ENCODE measurements around the gene MRPL51.

MRPL51 gene

DNA sequence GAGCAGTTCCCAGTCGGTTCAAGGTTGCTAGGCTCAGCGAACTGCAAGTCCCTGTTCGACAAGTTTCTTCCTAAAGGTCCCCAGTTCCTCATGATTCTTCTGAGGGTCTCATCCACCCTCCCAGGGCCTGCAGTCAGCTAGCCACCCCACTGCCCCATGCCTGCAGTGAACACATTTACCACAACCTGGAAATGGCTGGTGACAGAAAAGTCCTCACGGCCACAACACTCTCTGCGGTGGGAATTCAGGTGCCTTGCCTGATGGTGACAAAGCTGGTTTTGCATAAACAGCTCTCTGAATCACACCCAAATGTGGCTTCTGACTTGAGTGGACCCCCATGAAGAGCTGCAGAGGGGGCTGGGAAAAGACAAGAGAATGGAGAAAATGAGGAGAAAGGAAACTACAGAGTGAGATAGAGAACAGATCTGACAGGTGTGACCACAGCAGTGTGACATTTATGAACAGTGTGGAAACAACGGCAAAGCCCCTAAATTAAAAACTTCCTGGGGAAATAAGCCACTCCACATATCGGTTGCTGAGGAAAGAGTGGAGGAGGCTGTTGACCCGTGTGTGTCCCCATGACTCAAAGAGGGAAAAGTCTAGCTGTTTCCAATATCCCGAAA is 49.6 kb downstream of the MRPL51 start:
- H3K79me2 ChIP-seq (ENCODE audit: insufficient read depth, low read depth), result no peaks in the 10 kb centered on the region
- no peaks in the 10 kb centered on the region for H3K27me3 ChIP-seq (ENCODE audit: insufficient read depth, low read depth)
- no peak overlapping the region for H3K9ac ChIP-seq
- H3K36me3 ChIP-seq (ENCODE audit: insufficient read depth), result no peaks in the 10 kb centered on the region
- H3K4me3 ChIP-seq (IDR thresholded peaks at IDR 0.05; ENCODE audit: insufficient read depth, low read depth, low read length), result no peak overlapping the region
- peaks cover 58% of the 10 kb centered on the region for H3K4me1 ChIP-seq (ENCODE audit: low read depth, poor library complexity, severe bottlenecking)
- no peak overlapping the region for H2AFZ ChIP-seq (ENCODE audit: low read depth)
- TF ChIP-seq, protein P1, sequence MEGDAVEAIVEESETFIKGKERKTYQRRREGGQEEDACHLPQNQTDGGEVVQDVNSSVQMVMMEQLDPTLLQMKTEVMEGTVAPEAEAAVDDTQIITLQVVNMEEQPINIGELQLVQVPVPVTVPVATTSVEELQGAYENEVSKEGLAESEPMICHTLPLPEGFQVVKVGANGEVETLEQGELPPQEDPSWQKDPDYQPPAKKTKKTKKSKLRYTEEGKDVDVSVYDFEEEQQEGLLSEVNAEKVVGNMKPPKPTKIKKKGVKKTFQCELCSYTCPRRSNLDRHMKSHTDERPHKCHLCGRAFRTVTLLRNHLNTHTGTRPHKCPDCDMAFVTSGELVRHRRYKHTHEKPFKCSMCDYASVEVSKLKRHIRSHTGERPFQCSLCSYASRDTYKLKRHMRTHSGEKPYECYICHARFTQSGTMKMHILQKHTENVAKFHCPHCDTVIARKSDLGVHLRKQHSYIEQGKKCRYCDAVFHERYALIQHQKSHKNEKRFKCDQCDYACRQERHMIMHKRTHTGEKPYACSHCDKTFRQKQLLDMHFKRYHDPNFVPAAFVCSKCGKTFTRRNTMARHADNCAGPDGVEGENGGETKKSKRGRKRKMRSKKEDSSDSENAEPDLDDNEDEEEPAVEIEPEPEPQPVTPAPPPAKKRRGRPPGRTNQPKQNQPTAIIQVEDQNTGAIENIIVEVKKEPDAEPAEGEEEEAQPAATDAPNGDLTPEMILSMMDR (conservative IDR thresholded peaks at IDR 0.05; ENCODE audit: low read depth, low read length), result no peak
- no peak overlapping the region for H3K27ac ChIP-seq
- no peak overlapping the region for H3K4me2 ChIP-seq
- no peaks in the 10 kb centered on the region for H4K20me1 ChIP-seq (ENCODE audit: insufficient read depth)

DNA sequence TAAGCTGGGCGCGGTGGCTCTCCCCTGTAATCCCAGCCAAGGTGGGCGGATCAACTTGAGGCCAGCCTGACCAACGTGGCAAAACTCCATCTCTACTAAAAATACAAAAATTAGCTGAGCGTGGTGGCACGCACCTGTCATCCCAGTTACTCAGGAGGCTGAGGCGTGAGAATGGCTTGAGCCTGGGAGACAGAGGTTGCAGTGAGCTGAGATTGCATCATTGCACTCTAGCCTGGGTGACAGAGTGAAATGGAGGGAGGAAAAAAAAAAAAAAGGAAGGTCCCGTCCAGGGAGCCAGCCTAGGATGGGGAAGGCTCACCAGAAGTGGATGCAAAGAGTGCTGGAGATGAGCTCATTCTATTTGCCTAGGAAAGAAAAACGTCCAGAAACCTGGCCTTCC is 50.2 kb downstream of the MRPL51 start:
- no peak overlapping the region for H2AFZ ChIP-seq (ENCODE audit: low read depth)
- H4K20me1 ChIP-seq (ENCODE audit: insufficient read depth), result no peaks in the 10 kb centered on the region
- TF ChIP-seq, protein P1 (conservative IDR thresholded peaks at IDR 0.05; ENCODE audit: low read depth, low read length), result no peak
- no peaks in the 10 kb centered on the region for H3K79me2 ChIP-seq (ENCODE audit: insufficient read depth, low read depth)
- no peak overlapping the region for H3K9ac ChIP-seq
- H3K4me1 ChIP-seq (ENCODE audit: low read depth, poor library complexity, severe bottlenecking), result peaks cover 60% of the 10 kb centered on the region
- no peaks in the 10 kb centered on the region for H3K27me3 ChIP-seq (ENCODE audit: insufficient read depth, low read depth)
- H3K36me3 ChIP-seq (ENCODE audit: insufficient read depth), result no peaks in the 10 kb centered on the region
- no peak overlapping the region for H3K4me2 ChIP-seq
- no peak overlapping the region for H3K27ac ChIP-seq
- H3K4me3 ChIP-seq (IDR thresholded peaks at IDR 0.05; ENCODE audit: insufficient read depth, low read depth, low read length), result no peak overlapping the region

Measured in KMS-11 (cell line).